SK-N-SH (cell line): ENCODE data around the gene CYTL1. TPM values are rescaled to one million over a fixed set of nuclear protein-coding genes. Genes with fewer than 3 reads are reported as not detected.

Experiments used
- CTCF ChIA-PET: fragments of 300-600, 350-600 bp; formaldehyde crosslinking; extraction: SDS; loops from one replicate; lab custom pipeline; 2021; lab: Yijun Ruan, JAX
- POLR2A ChIA-PET: fragments of 350-600 bp; sonication (Branson Sonifier 250); formaldehyde crosslinking; extraction: SDS; loops from one replicate; lab custom pipeline; 2020; ENCODE audit warnings: antibody characterized with exemption, inconsistent platforms; lab: Yijun Ruan, JAX
- DNase-seq: peaks from one replicate; pipeline ENCODE4 v3.0.0; 2012
- H2AFZ ChIP-seq: fragments of 200-600 bp; sonication (generic); 2 replicates; pipeline ENCODE4 v1.8.1; 2016; ENCODE audit warnings: antibody characterized with exemption, mild to moderate bottlenecking, low read depth
- H3F3A ChIP-seq: fragments of 200-600 bp; sonication (generic); replicated peaks from 2 replicates; pipeline ENCODE3; 2016; ENCODE audit warnings: antibody characterized with exemption, mild to moderate bottlenecking; ENCODE audit not compliant: insufficient read depth
- H3K27ac ChIP-seq, 2 experiments: fragments of 200-500 bp in 1 of 2; fragments of 200-600 bp in 1 of 2; sonication (Bioruptor generic) in 1 of 2; sonication (generic), shearing (Covaris generic) in 1 of 2; 2 replicates each; pipeline versions ENCODE4 v1.5.1 to v1.6.1; 2014 to 2016; ENCODE audit warnings: low read depth in 2 of 2, inconsistent platforms in 1 of 2, low read length in 1 of 2, mild to moderate bottlenecking in 1 of 2, mixed read lengths in 1 of 2
- H3K27me3 ChIP-seq: fragments of 200-600 bp; sonication (generic), shearing (Covaris generic); 2 replicates; pipeline ENCODE4 v1.6.1; 2016; ENCODE audit warnings: mixed run types; ENCODE audit not compliant: insufficient read depth
- H3K36me3 ChIP-seq, 2 experiments: fragments of 200-500 bp in 1 of 2; fragments of 200-600 bp in 1 of 2; sonication (Bioruptor generic) in 1 of 2; sonication (generic) in 1 of 2; replicated peaks in 1 of 2; 2 replicates each; pipeline versions ENCODE3 to v1.5.1; 2014 to 2016; ENCODE audit warnings: low read length in 1 of 2, mild to moderate bottlenecking in 1 of 2; ENCODE audit not compliant: insufficient read depth in 2 of 2, control insufficient read depth in 1 of 2
- H3K4me1 ChIP-seq, 2 experiments: fragments of 200-500 bp in 1 of 2; fragments of 200-600 bp in 1 of 2; sonication (Bioruptor generic) in 1 of 2; sonication (generic), shearing (Covaris generic) in 1 of 2; 2 replicates each; pipeline versions ENCODE4 v1.5.1 to v1.6.1; 2014 to 2016; ENCODE audit warnings: low read depth in 1 of 2, low read length in 1 of 2, mixed run types in 1 of 2; ENCODE audit not compliant: insufficient read depth in 2 of 2, control insufficient read depth in 1 of 2
- H3K4me2 ChIP-seq: fragments of 200-600 bp; sonication (generic), shearing (Covaris generic); 2 replicates; pipeline ENCODE4 v1.6.1; 2017; ENCODE audit warnings: mixed run types
- H3K4me3 ChIP-seq, 2 experiments: fragments of 200-500 bp in 1 of 2; fragments of 200-600 bp in 1 of 2; sonication (Bioruptor generic) in 1 of 2; sonication (generic), shearing (Covaris generic) in 1 of 2; 2 replicates each; pipeline versions ENCODE4 v1.5.1 to v1.8.1; 2014 to 2016; ENCODE audit warnings: low read depth in 2 of 2, inconsistent platforms in 1 of 2, low read length in 1 of 2, mild to moderate bottlenecking in 1 of 2, mixed read lengths in 1 of 2, moderate library complexity in 1 of 2
- H3K79me2 ChIP-seq: fragments of 200-600 bp; sonication (generic); 2 replicates; pipeline ENCODE4 v1.8.1; 2017; ENCODE audit warnings: mild to moderate bottlenecking; ENCODE audit not compliant: insufficient read depth
- H3K9ac ChIP-seq: fragments of 200-600 bp; sonication (generic); 2 replicates; pipeline ENCODE4 v1.6.1; 2017; ENCODE audit warnings: mixed run types
- H3K9me2 ChIP-seq: fragments of 200-600 bp; sonication (generic); 2 replicates; pipeline ENCODE4 v1.6.1; 2017; ENCODE audit warnings: mixed run types
- H3K9me3 ChIP-seq: fragments of 200-600 bp; sonication (generic); 2 replicates; pipeline ENCODE4 v1.6.1; 2017; ENCODE audit warnings: mixed run types, mild to moderate bottlenecking, moderate library complexity
- H4K20me1 ChIP-seq: fragments of 200-600 bp; sonication (generic); 2 replicates; pipeline ENCODE4 v1.6.1; 2017; ENCODE audit warnings: mild to moderate bottlenecking, mixed run types; ENCODE audit not compliant: insufficient read depth
- CTCF ChIP-seq: fragments of 200-600 bp; sonication (generic); IDR thresholded peaks from 2 replicates; pipeline ENCODE4 v1.6.1; 2017; ENCODE audit warnings: antibody characterized with exemption, mild to moderate bottlenecking, moderate library complexity
- FOSL2 ChIP-seq: IDR thresholded peaks from 2 replicates; pipeline ENCODE4 v1.4.0; 2012; ENCODE audit warnings: low read depth, mild to moderate bottlenecking, moderate library complexity, borderline replicate concordance
- IRF3 ChIP-seq: fragments of 150-350 bp; IDR thresholded peaks from 2 replicates; pipeline ENCODE4 v1.6.1; 2016; ENCODE audit warnings: mild to moderate bottlenecking, low read depth, low read length
- POLR2AphosphoS5 ChIP-seq: IDR thresholded peaks from 2 replicates; pipeline ENCODE4 v1.6.1; 2012; ENCODE audit warnings: low read depth, low read length
- RAD21 ChIP-seq: IDR thresholded peaks from 2 replicates; pipeline ENCODE4 v1.6.1; 2012; ENCODE audit warnings: mild to moderate bottlenecking, low read length
- REST ChIP-seq: IDR thresholded peaks from 2 replicates; pipeline ENCODE4 v1.6.1; 2012; ENCODE audit warnings: mild to moderate bottlenecking, low read depth, low read length, moderate library complexity
- TAF1 ChIP-seq: IDR thresholded peaks from 2 replicates; pipeline ENCODE4 v1.6.1; 2012; ENCODE audit warnings: low read depth, mild to moderate bottlenecking, low read length, moderate library complexity, borderline replicate concordance
- WGBS: methylation state at CpG from one replicate; pipeline ENCODE4 v1.1.6; 2017; ENCODE audit warnings: low lambda C conversion rate; 5-methylcytosine and 5-hydroxymethylcytosine counted together
- polyA plus RNA-seq, 3 experiments: library from polyadenylated mRNA; depleted of rRNA; stranded (reverse); fragments of >200 nt; gene quantifications; 2 replicates each; pipeline ENCODE4 v1.2.3, GENCODE V29; 2012

The CYTL1 gene
- polyA plus RNA-seq, 1 of the 3 experiments (the other 2 are of a cell fraction) = 3.0 TPM

- Histone ChIP-seq H3K4me2 (no peak overlapping the region), H2AFZ (no peak overlapping the region), H3K9me3 (no peaks in the 10 kb centered on the region), H3K79me2 (no peaks in the 10 kb centered on the region), H3K27me3 (no peaks in the 10 kb centered on the region; the same call in 1 of the 2 replicates), H3K4me1 (no peaks in the 10 kb centered on the region; a peak in 1 of 4 replicates), H3K4me3 (no peak overlapping the region), H4K20me1 (no peaks in the 10 kb centered on the region), H3K9ac (no peak overlapping the region), H3K36me3 (no peaks in the 10 kb centered on the region), H3K9me2 (no peaks in the 10 kb centered on the region), H3F3A (no peaks in the 10 kb centered on the region), H3K27ac (no peak overlapping the region)
- 45% methylated on average over 2 of the region's 2 CpGs for WGBS
- TF ChIP-seq POLR2AphosphoS5 (no peak), CTCF (no peak), TAF1 (no peak), FOSL2 (no peak)
- ChIA-PET CTCF (interaction anchor here (1.7 kb wide), 1 partner anchor 9 kb away, joined by 7 read pairs; no protein-coding TSS in a partner anchor), POLR2A (no interaction called here)
- DNase-seq = no peak
Measured at GRCh38 chr4:4985036-4985435, 34.2 kb downstream of the CYTL1 start.

- no peak for DNase-seq
- no peaks in the 10 kb centered on the region for H4K20me1 ChIP-seq
- POLR2A ChIA-PET = no interaction called here
- H3K4me3 ChIP-seq = no peak overlapping the region
- no peaks in the 10 kb centered on the region for H3K9me3 ChIP-seq
- H3K9me2 ChIP-seq = no peaks in the 10 kb centered on the region
- H3K9ac ChIP-seq = no peak overlapping the region
- TF ChIP-seq REST (no peak), IRF3 (no peak), RAD21 (no peak)
- TF ChIP-seq, all 33 proteins: peak for 0
- no peaks in the 10 kb centered on the region; a peak in 1 of 4 replicates for H3K4me1 ChIP-seq
- CTCF ChIA-PET = no interaction called here
- H3K36me3 ChIP-seq = no peaks in the 10 kb centered on the region
- no peak overlapping the region for H2AFZ ChIP-seq
- H3K79me2 ChIP-seq = no peaks in the 10 kb centered on the region
- H3F3A ChIP-seq = no peaks in the 10 kb centered on the region
- H3K27ac ChIP-seq = no peak overlapping the region
- no peaks in the 10 kb centered on the region; the same call in 1 of the 2 replicates for H3K27me3 ChIP-seq
- no peak overlapping the region for H3K4me2 ChIP-seq
- WGBS = 42% methylated on average over 2 of the region's 2 CpGs
Measured at GRCh38 chr4:4984186-4984585, 35.1 kb downstream of the CYTL1 start.
